Thyroid gland (tissue), 4 donors: ENCODE data around the gene RAD51. TPM values are rescaled to one million over a fixed set of nuclear protein-coding genes. Genes with fewer than 3 reads are reported as not detected.
"Not testable (repeated sequence)": the region's sequence is repeated elsewhere in the genome, so short reads cannot be mapped to it uniquely, and the experiment has no call there.

Experiments
- DNase-seq, 2 donors: peaks; one replicate each; pipeline ENCODE4 v3.0.0-alpha.2; 2019
- H3K27ac ChIP-seq, 3 donors: fragments of 200-600 bp; sonication (generic); 1 replicate in 2 of 3; 2 replicates in 1 of 3; pipeline ENCODE4 v1.5.1; 2016 to 2019; ENCODE audit warnings: mild to moderate bottlenecking in 1 of 3, moderate library complexity in 1 of 3
- H3K27me3 ChIP-seq: fragments of 200-600 bp; sonication (generic); one replicate; pipeline ENCODE4 v1.5.1; 2019
- H3K36me3 ChIP-seq, 2 donors: fragments of 200-600 bp; sonication (generic); one replicate each; pipeline ENCODE4 v1.5.1; 2016 to 2019
- H3K4me1 ChIP-seq, 2 donors: fragments of 200-600 bp; sonication (generic); one replicate each; pipeline ENCODE4 v1.5.1; 2017 to 2019
- H3K4me3 ChIP-seq, 3 donors: fragments of 200-600 bp; sonication (generic); replicated peaks in 1 of 3; 1 replicate in 2 of 3; 2 replicates in 1 of 3; pipeline ENCODE4 v1.5.1; 2016; ENCODE audit warnings: mild to moderate bottlenecking in 1 of 3
- H3K9me3 ChIP-seq: fragments of 200-600 bp; sonication (generic); one replicate; pipeline ENCODE4 v1.5.1; 2017
- CTCF ChIP-seq, 6 experiments: fragments of 200-600 bp in 3 of 6; fragments of 450-650 bp in 3 of 6; sonication (generic) in 3 of 6; IDR thresholded peaks; one replicate each; pipeline ENCODE4 v1.5.1; 2016 to 2019; ENCODE audit warnings: antibody characterized with exemption in 6 of 6, mild to moderate bottlenecking in 2 of 6, inconsistent platforms in 1 of 6, moderate library complexity in 1 of 6
- POLR2A ChIP-seq, 2 donors: fragments of 450-650 bp; IDR thresholded peaks; one replicate each; pipeline ENCODE4 v1.6.1; 2017; ENCODE audit warnings: antibody characterized with exemption in 2 of 2, mild to moderate bottlenecking in 2 of 2, moderate library complexity in 1 of 2
- WGBS, 2 donors: methylation state at CpG; one replicate each; pipeline ENCODE4 v1.1.5; 2017; 5-methylcytosine and 5-hydroxymethylcytosine counted together
- intact Hi-C: fragments of 100-400 bp; cut with DNase I; formaldehyde crosslinking; loops from one replicate; pipeline ENCODE4 v1.15.1; 2023
- total RNA-seq, 4 donors: library from RNA; depleted of rRNA; stranded (reverse); fragments of >200 nt; gene quantifications; one replicate each; pipeline ENCODE4 v1.2.3, GENCODE V29; 2016

Gene RAD51
- total RNA-seq, 4 donors from 2014 or later = 0.40 to 1.4 TPM; not detected in 2

GRCh38 chr15:40680151-40680550 is 14.8 kb upstream of the RAD51 start:
- H3K4me1 ChIP-seq = no peaks in the 10 kb centered on the region
- DNase-seq = no peak
- no peaks in the 10 kb centered on the region for H3K27me3 ChIP-seq
- no peaks in the 10 kb centered on the region for H3K36me3 ChIP-seq
- H3K4me3 ChIP-seq = no peak overlapping the region
- intact Hi-C loops = no loop called here
- no peak for TF ChIP-seq POLR2A (IDR thresholded peaks at IDR 0.05)
- TF ChIP-seq CTCF (IDR thresholded peaks at IDR 0.05) = no peak
- 93 to 100% methylated on average over 1 of the region's 1 CpG for WGBS, 2 donors
- H3K9me3 ChIP-seq = no peaks in the 10 kb centered on the region
- H3K27ac ChIP-seq = no peak overlapping the region

GRCh38 chr15:40680959-40681358 is 14.0 kb upstream of the RAD51 start:
- intact Hi-C loops, DNase-seq, H3K27me3 ChIP-seq, H3K36me3 ChIP-seq, H3K9me3 ChIP-seq, H3K4me3 ChIP-seq, H3K27ac ChIP-seq, H3K4me1 ChIP-seq: not testable (repeated sequence)
- 75 to 76% methylated on average over 1 of the region's 1 CpG for WGBS, 2 donors

GRCh38 chr15:40684381-40684780 is 10.6 kb upstream of the RAD51 start:
- H3K4me3 ChIP-seq = no peak overlapping the region
- no peak for DNase-seq
- no peaks in the 10 kb centered on the region for H3K27me3 ChIP-seq
- no peaks in the 10 kb centered on the region for H3K36me3 ChIP-seq
- H3K27ac ChIP-seq = no peak overlapping the region
- no peaks in the 10 kb centered on the region for H3K9me3 ChIP-seq
- TF ChIP-seq CTCF (IDR thresholded peaks at IDR 0.05) (no peak), POLR2A (IDR thresholded peaks at IDR 0.05) (no peak)
- intact Hi-C loops = no loop called here
- no peaks in the 10 kb centered on the region for H3K4me1 ChIP-seq

GRCh38 chr15:40685376-40685775 is 9.6 kb upstream of the RAD51 start:
- 83 to 89% methylated on average over 2 of the region's 2 CpGs for WGBS, 2 donors
- TF ChIP-seq POLR2A (IDR thresholded peaks at IDR 0.05) (no peak), CTCF (IDR thresholded peaks at IDR 0.05) (no peak)
- Histone ChIP-seq H3K9me3 (no peaks in the 10 kb centered on the region), H3K27ac (no peak overlapping the region), H3K36me3 (no peaks in the 10 kb centered on the region), H3K4me1 (no peaks in the 10 kb centered on the region), H3K4me3 (no peak overlapping the region), H3K27me3 (no peaks in the 10 kb centered on the region)
- intact Hi-C loops = no loop called here
- no peak for DNase-seq

- Histone ChIP-seq H3K4me1 (peaks cover 5 to 7% of the 10 kb centered on the region in 2 donors), H3K27me3 (no peaks in the 10 kb centered on the region), H3K4me3 (no peak overlapping the region), H3K27ac (no peak overlapping the region), H3K36me3 (no peaks in the 10 kb centered on the region), H3K9me3 (no peaks in the 10 kb centered on the region)
- no peak for DNase-seq
- intact Hi-C loops = no loop called here
- WGBS, 2 donors = 88 to 90% methylated on average over 9 of the region's 9 CpGs
- TF ChIP-seq POLR2A (IDR thresholded peaks at IDR 0.05) = no peak
- no peak for TF ChIP-seq CTCF (IDR thresholded peaks at IDR 0.05)
These were observed 5.8 kb upstream of the RAD51 start for GRCh38 chr15:40688932-40689799.
